C4-2B (cell line): ENCODE measurements around the gene HPCAL1.

Experiments
- H3K27ac ChIP-seq: fragments of 450-650 bp; 2 replicates; pipeline ENCODE4 v1.5.1; 2017
- CTCF ChIP-seq: fragments of 450-650 bp; conservative IDR thresholded peaks from 2 replicates; pipeline ENCODE4 v1.5.1; 2017; ENCODE audit warnings: mild to moderate bottlenecking
- ZFX ChIP-seq: fragments of 450-650 bp; IDR thresholded peaks from 2 replicates; pipeline ENCODE4 v1.6.1; 2017

The HPCAL1 gene

GRCh38 chr2:10475811-10476660 is 173.3 kb downstream of the HPCAL1 start:
- TF ChIP-seq CTCF (no peak), ZFX (no peak)
- H3K27ac ChIP-seq: no peak overlapping the region; the same call in 1 of the 2 replicates

- H3K27ac ChIP-seq: no peak overlapping the region
These were observed 174.2 kb downstream of the HPCAL1 start for GRCh38 chr2:10476723-10477442.

More at GRCh38 chr2:10476723-10477442, 174.2 kb downstream of the HPCAL1 start:
- no peak for TF ChIP-seq ZFX
- TF ChIP-seq CTCF: no peak
